Caco-2 (cell line): ENCODE results near the gene TNNT2. TPM values are rescaled to one million over a fixed set of nuclear protein-coding genes. Genes with fewer than 3 reads are reported as not detected.

ENCODE experiments used
- BruUV-seq: library from RNA; stranded (reverse); fragments of 400-500 nt; replicated peaks from 2 replicates; lab custom pipeline; 2021; lab: Mats Ljungman, UMichigan
- CTCF ChIA-PET: fragments of 300-600 bp; sonication (Branson Sonifier 250); formaldehyde crosslinking; loops from one replicate; lab custom pipeline; 2022; ENCODE audit warnings: antibody characterized with exemption; lab: Charles Lee
- POLR2A ChIA-PET: fragments of 300-600 bp; sonication (Branson Sonifier 250); formaldehyde crosslinking; loops from one replicate; lab custom pipeline; 2022; ENCODE audit warnings: antibody characterized with exemption; lab: Charles Lee
- DNase-seq, 2 experiments: peaks; one replicate each; pipeline versions ENCODE4 v3.0.0 to v3.0.0-alpha.2; 2020 to 2022
- H3K27me3 ChIP-seq: replicated peaks from 2 replicates; pipeline ENCODE4 v1.6.0; 2011; ENCODE audit warnings: low read length; ENCODE audit not compliant: control insufficient read depth, insufficient read depth
- H3K36me3 ChIP-seq: 2 replicates; pipeline ENCODE4 v1.5.1; 2011; ENCODE audit warnings: low read length; ENCODE audit not compliant: control insufficient read depth, insufficient read depth
- H3K4me1 ChIP-seq: fragments of 250-450 bp; sonication (Bioruptor Pico); 2 replicates; pipeline ENCODE4 v1.5.1; 2020; ENCODE audit warnings: mild to moderate bottlenecking
- H3K4me3 ChIP-seq: 2 replicates; pipeline ENCODE4 v1.5.1; 2011; ENCODE audit warnings: low read depth, mild to moderate bottlenecking, control low read depth, low read length
- H3K9me3 ChIP-seq: fragments of 250-450 bp; sonication (Bioruptor Pico); 2 replicates; pipeline ENCODE4 v1.5.1; 2020; ENCODE audit warnings: mild to moderate bottlenecking, moderate library complexity
- H3K27ac Mint-ChIP-seq: one replicate; pipeline ENCODE4 v1.8.0; 2022; ENCODE audit warnings: mixed read lengths; ENCODE audit not compliant: unreplicated experiment
- H3K27me3 Mint-ChIP-seq: one replicate; pipeline ENCODE4 v1.8.0; 2022; ENCODE audit warnings: mixed read lengths; ENCODE audit not compliant: insufficient read depth, unreplicated experiment
- H3K36me3 Mint-ChIP-seq: one replicate; pipeline ENCODE4 v1.8.0; 2022; ENCODE audit warnings: mild to moderate bottlenecking, mixed read lengths; ENCODE audit not compliant: insufficient read depth, unreplicated experiment
- H3K4me1 Mint-ChIP-seq: one replicate; pipeline ENCODE4 v1.8.0; 2022; ENCODE audit warnings: low read depth, mixed read lengths; ENCODE audit not compliant: unreplicated experiment
- H3K4me3 Mint-ChIP-seq: one replicate; pipeline ENCODE4 v1.8.0; 2022; ENCODE audit warnings: mild to moderate bottlenecking, moderate library complexity, mixed read lengths; ENCODE audit not compliant: unreplicated experiment
- H3K9me3 Mint-ChIP-seq: one replicate; pipeline ENCODE4 v1.8.0; 2022; ENCODE audit warnings: mixed read lengths; ENCODE audit not compliant: unreplicated experiment
- intact Hi-C: fragments of 100-400 bp; cut with micrococcal nuclease; formaldehyde crosslinking; loops from one replicate; pipeline ENCODE4 v1.10.0; 2022; ENCODE audit not compliant: unreplicated experiment
- total RNA-seq: library from RNA; stranded (reverse); gene quantifications from 2 replicates; pipeline ENCODE4 v1.2.3, GENCODE V29; 2022
- TF ChIP-seq, protein P1 (sequence below), 2 experiments: fragments of 200-600 bp in 1 of 2; IDR thresholded peaks; 1 replicate in 1 of 2; 2 replicates in 1 of 2; pipeline versions ENCODE4 v1.5.1 to v1.8.0; 2011 to 2022; ENCODE audit warnings: antibody characterized with exemption in 1 of 2, control low read depth in 1 of 2, inconsistent platforms in 1 of 2, low read depth in 1 of 2, low read length in 1 of 2, mild to moderate bottlenecking in 1 of 2, moderate library complexity in 1 of 2; ENCODE audit not compliant: insufficient read depth in 1 of 2, severe bottlenecking in 1 of 2, unreplicated experiment in 1 of 2

TNNT2 gene
- total RNA-seq, 1 experiment from 2014 or later = 7.3 TPM

- Histone ChIP-seq H3K36me3 (no peaks in the 10 kb centered on the region), H3K4me1 (no peaks in the 10 kb centered on the region), H3K4me3 (no peak overlapping the region), H3K9me3 (peaks cover under 1% of the 10 kb centered on the region), H3K27me3 (no peaks in the 10 kb centered on the region)
- Mint-ChIP-seq H3K4me3 (no peak overlapping the region), H3K36me3 (no peaks in the 10 kb centered on the region), H3K9me3 (peaks cover under 1% of the 10 kb centered on the region), H3K4me1 (no peaks in the 10 kb centered on the region), H3K27me3 (peaks cover 14% of the 10 kb centered on the region), H3K27ac (no peak overlapping the region)
- TF ChIP-seq, protein P1, sequence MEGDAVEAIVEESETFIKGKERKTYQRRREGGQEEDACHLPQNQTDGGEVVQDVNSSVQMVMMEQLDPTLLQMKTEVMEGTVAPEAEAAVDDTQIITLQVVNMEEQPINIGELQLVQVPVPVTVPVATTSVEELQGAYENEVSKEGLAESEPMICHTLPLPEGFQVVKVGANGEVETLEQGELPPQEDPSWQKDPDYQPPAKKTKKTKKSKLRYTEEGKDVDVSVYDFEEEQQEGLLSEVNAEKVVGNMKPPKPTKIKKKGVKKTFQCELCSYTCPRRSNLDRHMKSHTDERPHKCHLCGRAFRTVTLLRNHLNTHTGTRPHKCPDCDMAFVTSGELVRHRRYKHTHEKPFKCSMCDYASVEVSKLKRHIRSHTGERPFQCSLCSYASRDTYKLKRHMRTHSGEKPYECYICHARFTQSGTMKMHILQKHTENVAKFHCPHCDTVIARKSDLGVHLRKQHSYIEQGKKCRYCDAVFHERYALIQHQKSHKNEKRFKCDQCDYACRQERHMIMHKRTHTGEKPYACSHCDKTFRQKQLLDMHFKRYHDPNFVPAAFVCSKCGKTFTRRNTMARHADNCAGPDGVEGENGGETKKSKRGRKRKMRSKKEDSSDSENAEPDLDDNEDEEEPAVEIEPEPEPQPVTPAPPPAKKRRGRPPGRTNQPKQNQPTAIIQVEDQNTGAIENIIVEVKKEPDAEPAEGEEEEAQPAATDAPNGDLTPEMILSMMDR (IDR thresholded peaks at IDR 0.05; ENCODE audit: insufficient read depth in 1 of 2, low read depth in 1 of 2, low read length in 1 of 2, severe bottlenecking in 1 of 2, unreplicated experiment in 1 of 2) = no peak
- CTCF ChIA-PET = no interaction called here
- no TSS peak for BruUV-seq
- no peak for DNase-seq
- intact Hi-C loops = no loop called here
- POLR2A ChIA-PET = no interaction called here
These were observed 41.6 kb downstream of the TNNT2 start for GRCh38 chr1:201335901-201336300.

- no peak overlapping the region for H3K27ac Mint-ChIP-seq
- H3K9me3 Mint-ChIP-seq = no peaks in the 10 kb centered on the region
- Histone ChIP-seq H3K9me3 (no peaks in the 10 kb centered on the region), H3K4me1 (no peaks in the 10 kb centered on the region), H3K27me3 (no peaks in the 10 kb centered on the region), H3K4me3 (no peak overlapping the region), H3K36me3 (no peaks in the 10 kb centered on the region)
- H3K4me3 Mint-ChIP-seq = no peak overlapping the region
- BruUV-seq = no TSS peak
- no peaks in the 10 kb centered on the region for H3K4me1 Mint-ChIP-seq
- POLR2A ChIA-PET = no interaction called here
- intact Hi-C loops = no loop called here
- H3K36me3 Mint-ChIP-seq = no peaks in the 10 kb centered on the region
- H3K27me3 Mint-ChIP-seq = peaks cover 14% of the 10 kb centered on the region
- CTCF ChIA-PET = no interaction called here
- TF ChIP-seq, protein P1 (IDR thresholded peaks at IDR 0.05; ENCODE audit: insufficient read depth in 1 of 2, low read depth in 1 of 2, low read length in 1 of 2, severe bottlenecking in 1 of 2, unreplicated experiment in 1 of 2) = no peak
- no peak for DNase-seq
These were observed 42.2 kb downstream of the TNNT2 start for GRCh38 chr1:201335174-201335870.

GRCh38 chr1:201334325-201335173 is 42.9 kb downstream of the TNNT2 start:
- Mint-ChIP-seq H3K36me3 (no peaks in the 10 kb centered on the region), H3K27ac (no peak overlapping the region), H3K4me1 (no peaks in the 10 kb centered on the region), H3K27me3 (peaks cover 11% of the 10 kb centered on the region), H3K9me3 (no peaks in the 10 kb centered on the region), H3K4me3 (no peak overlapping the region)
- no TSS peak for BruUV-seq
- Histone ChIP-seq H3K9me3 (no peaks in the 10 kb centered on the region), H3K4me3 (no peak overlapping the region), H3K27me3 (no peaks in the 10 kb centered on the region), H3K4me1 (no peaks in the 10 kb centered on the region), H3K36me3 (no peaks in the 10 kb centered on the region)
- ChIA-PET CTCF (interaction anchor here (0.8 to 1.0 kb wide), 2 partner anchors 12 to 14 kb away, joined by 4 read pairs; no protein-coding TSS in a partner anchor), POLR2A (no interaction called here)
- no peak for DNase-seq
- intact Hi-C loops = no loop called here
- TF ChIP-seq, protein P1 (IDR thresholded peaks at IDR 0.05; ENCODE audit: insufficient read depth in 1 of 2, low read depth in 1 of 2, low read length in 1 of 2, severe bottlenecking in 1 of 2, unreplicated experiment in 1 of 2) = no peak
